Loucy (cell line): ENCODE measurements around the gene LATS1.

Experiments used
- CTCF ChIP-seq: fragments of 200-600 bp; sonication (generic); conservative IDR thresholded peaks from 2 replicates; pipeline ENCODE4 v1.5.1; 2014; ENCODE audit warnings: mild to moderate bottlenecking, antibody characterized with exemption, low read length
- EZH2phosphoT487 ChIP-seq: fragments of 200-600 bp; IDR thresholded peaks from 2 replicates; pipeline ENCODE4 v1.6.1; 2018; ENCODE audit warnings: antibody characterized with exemption, mild to moderate bottlenecking, moderate library complexity, borderline replicate concordance

GRCh38 chr6:149614337-149614736, 103.6 kb downstream of the LATS1 start:
- TF ChIP-seq CTCF, result no peak
- no peak for TF ChIP-seq EZH2phosphoT487
